ENCODE data around the gene NFYB.

DNA sequence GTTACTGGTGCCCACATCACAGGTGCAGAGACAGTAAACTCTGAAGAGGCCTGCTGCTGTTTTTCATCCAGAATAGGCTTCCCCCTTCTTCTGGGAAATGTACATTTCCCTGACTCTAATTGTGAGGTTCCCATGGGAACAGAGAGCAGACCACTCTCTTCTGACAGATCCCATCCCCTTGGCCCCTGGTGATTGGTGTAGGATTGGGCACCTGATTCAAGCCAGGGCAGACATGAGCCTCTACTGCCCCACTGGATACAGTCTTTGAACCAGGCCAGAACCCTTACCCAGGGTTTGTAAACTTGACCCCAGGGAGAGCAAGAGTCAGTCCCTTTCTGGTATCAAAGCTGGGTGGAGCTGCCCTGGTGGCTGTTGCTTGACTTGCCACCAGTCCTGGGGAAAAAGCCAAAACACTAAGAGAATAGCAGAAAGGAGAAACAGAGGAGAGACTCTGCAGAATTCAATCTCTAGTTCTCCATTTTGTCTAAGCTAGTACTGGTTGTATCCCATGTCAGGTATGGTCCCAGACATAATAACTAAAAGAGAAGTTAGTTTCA is 14.8 kb upstream of the NFYB start:
- TF ChIP-seq POLR2A (IDR thresholded peaks at IDR 0.05) = no peak
- TF ChIP-seq, protein P1, sequence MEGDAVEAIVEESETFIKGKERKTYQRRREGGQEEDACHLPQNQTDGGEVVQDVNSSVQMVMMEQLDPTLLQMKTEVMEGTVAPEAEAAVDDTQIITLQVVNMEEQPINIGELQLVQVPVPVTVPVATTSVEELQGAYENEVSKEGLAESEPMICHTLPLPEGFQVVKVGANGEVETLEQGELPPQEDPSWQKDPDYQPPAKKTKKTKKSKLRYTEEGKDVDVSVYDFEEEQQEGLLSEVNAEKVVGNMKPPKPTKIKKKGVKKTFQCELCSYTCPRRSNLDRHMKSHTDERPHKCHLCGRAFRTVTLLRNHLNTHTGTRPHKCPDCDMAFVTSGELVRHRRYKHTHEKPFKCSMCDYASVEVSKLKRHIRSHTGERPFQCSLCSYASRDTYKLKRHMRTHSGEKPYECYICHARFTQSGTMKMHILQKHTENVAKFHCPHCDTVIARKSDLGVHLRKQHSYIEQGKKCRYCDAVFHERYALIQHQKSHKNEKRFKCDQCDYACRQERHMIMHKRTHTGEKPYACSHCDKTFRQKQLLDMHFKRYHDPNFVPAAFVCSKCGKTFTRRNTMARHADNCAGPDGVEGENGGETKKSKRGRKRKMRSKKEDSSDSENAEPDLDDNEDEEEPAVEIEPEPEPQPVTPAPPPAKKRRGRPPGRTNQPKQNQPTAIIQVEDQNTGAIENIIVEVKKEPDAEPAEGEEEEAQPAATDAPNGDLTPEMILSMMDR (IDR thresholded peaks at IDR 0.05) = no peak
- no peak for TF ChIP-seq POLR2AphosphoS5 (IDR thresholded peaks at IDR 0.05)
- no peak for TF ChIP-seq EP300 (IDR thresholded peaks at IDR 0.05)

Measured in sigmoid colon (tissue), 4 donors.